Endothelial cell (in vitro differentiated cells): Measurements from ENCODE around the gene NEMP1. TPM values are rescaled to one million over a fixed set of nuclear protein-coding genes. Genes with fewer than 3 reads are reported as not detected.

Experiments
- DNase-seq: peaks from one replicate; pipeline ENCODE4 v3.0.0; 2021; ENCODE audit warnings: low spot score
- H3K27ac Mint-ChIP-seq: one replicate; pipeline ENCODE4 v1.8.0; 2021; ENCODE audit warnings: mixed read lengths, inconsistent platforms; ENCODE audit not compliant: unreplicated experiment
- H3K27me3 Mint-ChIP-seq: one replicate; pipeline ENCODE4 v1.8.0; 2021; ENCODE audit warnings: mild to moderate bottlenecking, moderate library complexity, mixed read lengths, inconsistent platforms; ENCODE audit not compliant: unreplicated experiment
- H3K36me3 Mint-ChIP-seq: one replicate; pipeline ENCODE4 v1.8.0; 2021; ENCODE audit warnings: mild to moderate bottlenecking, low read depth, mixed read lengths, inconsistent platforms; ENCODE audit not compliant: unreplicated experiment
- H3K4me1 Mint-ChIP-seq: one replicate; pipeline ENCODE4 v1.8.0; 2021; ENCODE audit warnings: mild to moderate bottlenecking, mixed read lengths, inconsistent platforms; ENCODE audit not compliant: unreplicated experiment
- H3K4me3 Mint-ChIP-seq: one replicate; pipeline ENCODE4 v1.8.0; 2021; ENCODE audit warnings: mild to moderate bottlenecking, mixed read lengths, inconsistent platforms; ENCODE audit not compliant: unreplicated experiment
- H3K9me3 Mint-ChIP-seq: one replicate; pipeline ENCODE4 v1.8.0; 2021; ENCODE audit warnings: mixed read lengths, inconsistent platforms; ENCODE audit not compliant: unreplicated experiment
- total RNA-seq: library from RNA; stranded (reverse); fragmentation: NEBNext Ultra II Directional; extraction: Animal tissue kit (Norgen Biotek cat#: 25700); gene quantifications from one replicate; pipeline ENCODE4 v1.2.1, GENCODE V29; 2021; ENCODE audit not compliant: unreplicated experiment
- TF ChIP-seq, protein P1 (sequence below): fragments of 200-600 bp; sonication (generic); IDR thresholded peaks from one replicate; pipeline ENCODE4 v1.5.0; 2021; ENCODE audit warnings: antibody characterized with exemption; ENCODE audit not compliant: unreplicated experiment

NEMP1 gene
- total RNA-seq, 1 donor from 2014 or later, result 17.6 TPM

DNA sequence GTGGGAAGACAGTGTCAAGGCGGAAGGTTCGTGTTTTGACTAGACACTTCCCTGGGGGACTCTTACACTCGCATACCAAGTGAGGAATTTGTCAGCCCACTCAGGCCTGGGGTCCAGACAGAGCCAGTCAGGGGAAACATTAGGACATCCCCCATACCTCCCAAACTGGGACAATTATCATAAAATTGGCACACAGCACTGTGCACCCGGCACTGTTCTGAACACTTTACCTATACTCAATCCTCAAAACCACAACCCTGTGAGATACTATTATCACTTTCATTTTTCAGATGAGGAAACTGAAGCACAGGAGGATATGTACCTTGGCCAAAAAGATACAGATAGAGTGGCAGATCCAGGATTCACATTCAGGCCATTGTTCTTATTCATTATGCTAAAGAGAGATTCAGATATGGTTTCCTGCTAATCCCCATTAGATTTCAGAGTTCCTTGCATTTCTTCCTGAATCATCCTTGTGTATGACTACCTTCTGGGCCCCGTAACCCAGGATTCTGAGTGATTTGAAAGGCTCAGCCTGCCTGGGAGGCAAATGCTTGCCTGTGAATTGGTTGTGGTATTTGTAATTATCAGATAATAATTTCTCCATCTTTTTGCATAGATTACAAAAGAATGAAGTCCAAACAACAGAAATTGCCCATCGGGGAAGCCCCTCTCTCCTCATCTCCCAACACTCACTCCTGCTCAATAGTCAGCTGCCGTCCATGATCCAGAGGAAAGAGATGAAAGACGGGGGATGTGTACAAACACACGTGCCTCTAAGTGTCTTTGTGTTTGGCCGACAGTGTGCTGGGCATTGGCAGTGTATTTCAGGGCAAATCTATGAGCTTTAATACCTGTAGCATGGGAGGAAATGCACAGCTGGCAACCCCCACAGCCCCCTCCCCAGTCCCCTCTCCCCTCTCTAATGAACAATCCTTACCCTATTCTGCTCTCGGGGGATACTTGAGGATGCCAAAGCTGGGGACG, 66.9 kb downstream of the NEMP1 start:
- H3K9me3 Mint-ChIP-seq, result no peaks in the 10 kb centered on the region
- TF ChIP-seq, protein P1, sequence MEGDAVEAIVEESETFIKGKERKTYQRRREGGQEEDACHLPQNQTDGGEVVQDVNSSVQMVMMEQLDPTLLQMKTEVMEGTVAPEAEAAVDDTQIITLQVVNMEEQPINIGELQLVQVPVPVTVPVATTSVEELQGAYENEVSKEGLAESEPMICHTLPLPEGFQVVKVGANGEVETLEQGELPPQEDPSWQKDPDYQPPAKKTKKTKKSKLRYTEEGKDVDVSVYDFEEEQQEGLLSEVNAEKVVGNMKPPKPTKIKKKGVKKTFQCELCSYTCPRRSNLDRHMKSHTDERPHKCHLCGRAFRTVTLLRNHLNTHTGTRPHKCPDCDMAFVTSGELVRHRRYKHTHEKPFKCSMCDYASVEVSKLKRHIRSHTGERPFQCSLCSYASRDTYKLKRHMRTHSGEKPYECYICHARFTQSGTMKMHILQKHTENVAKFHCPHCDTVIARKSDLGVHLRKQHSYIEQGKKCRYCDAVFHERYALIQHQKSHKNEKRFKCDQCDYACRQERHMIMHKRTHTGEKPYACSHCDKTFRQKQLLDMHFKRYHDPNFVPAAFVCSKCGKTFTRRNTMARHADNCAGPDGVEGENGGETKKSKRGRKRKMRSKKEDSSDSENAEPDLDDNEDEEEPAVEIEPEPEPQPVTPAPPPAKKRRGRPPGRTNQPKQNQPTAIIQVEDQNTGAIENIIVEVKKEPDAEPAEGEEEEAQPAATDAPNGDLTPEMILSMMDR, result no peak
- peaks cover 13% of the 10 kb centered on the region for H3K27me3 Mint-ChIP-seq
- H3K4me1 Mint-ChIP-seq, result peaks cover 60% of the 10 kb centered on the region
- H3K27ac Mint-ChIP-seq, result no peak overlapping the region
- H3K4me3 Mint-ChIP-seq, result no peak overlapping the region
- peaks cover 3% of the 10 kb centered on the region for H3K36me3 Mint-ChIP-seq
- no peak for DNase-seq

DNA sequence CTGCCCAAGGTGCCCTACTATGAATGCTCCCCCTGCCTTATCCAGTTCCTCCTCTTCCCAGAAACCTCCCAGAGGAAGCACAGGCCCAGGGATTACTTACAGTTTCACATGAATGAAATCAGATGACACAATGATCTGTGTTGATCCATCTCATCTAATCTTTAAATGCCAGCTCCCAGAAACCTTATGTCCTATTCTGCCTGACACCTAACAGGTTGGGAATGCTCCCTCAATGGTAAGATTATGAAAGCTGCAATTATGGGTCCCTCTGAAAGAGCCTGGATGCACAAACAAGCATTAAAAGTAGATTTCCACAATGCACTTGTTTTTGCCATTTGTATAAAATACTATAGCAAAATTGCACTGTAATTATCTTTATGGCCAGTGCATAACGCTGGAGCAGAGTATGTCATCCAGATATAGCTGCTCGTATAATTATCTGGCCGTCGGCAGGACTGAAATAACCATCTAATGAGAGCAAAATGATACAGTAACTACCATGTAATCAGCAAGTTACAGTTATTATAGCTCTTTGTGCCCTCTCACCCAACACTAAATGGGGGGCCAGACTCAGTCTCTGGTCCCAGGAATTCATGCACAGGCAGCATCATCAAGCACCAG, 67.9 kb downstream of the NEMP1 start:
- peaks cover 61% of the 10 kb centered on the region for H3K4me1 Mint-ChIP-seq
- DNase-seq, result no peak

DNA sequence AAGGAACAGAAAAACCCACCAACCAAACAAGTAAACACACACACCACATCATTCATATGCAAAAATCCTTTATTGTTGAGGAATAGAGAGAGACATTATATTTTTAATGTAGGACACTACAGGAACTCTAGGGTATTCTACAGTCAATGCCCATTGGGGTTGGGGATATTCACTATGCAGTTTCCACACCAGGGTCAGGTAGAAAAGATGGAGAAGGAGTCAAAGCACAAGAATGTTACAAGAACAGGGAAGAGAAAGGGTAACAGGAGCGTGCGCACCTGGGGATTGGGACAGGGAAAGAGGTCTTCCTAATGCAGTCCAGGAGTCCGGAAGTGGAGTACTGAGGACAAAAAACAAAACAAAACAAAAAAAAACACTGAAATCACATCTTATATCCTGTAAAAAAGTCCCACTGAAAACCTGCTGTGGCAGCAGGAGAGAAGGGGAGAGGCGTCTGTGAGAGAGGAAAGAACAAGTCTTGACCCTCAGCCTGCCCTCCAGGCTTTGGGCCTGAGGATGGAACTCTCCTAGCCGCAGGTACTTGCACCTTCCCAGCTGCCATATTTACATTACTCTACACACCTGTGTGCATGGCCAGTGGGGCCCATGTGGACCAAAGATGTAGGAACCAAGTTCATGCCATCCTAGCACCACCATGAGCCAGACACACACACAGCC, 68.5 kb downstream of the NEMP1 start:
- Mint-ChIP-seq H3K27me3 (peaks cover 13% of the 10 kb centered on the region), H3K4me1 (peaks cover 65% of the 10 kb centered on the region), H3K4me3 (no peak overlapping the region), H3K9me3 (no peaks in the 10 kb centered on the region), H3K27ac (no peak overlapping the region), H3K36me3 (peaks cover 4% of the 10 kb centered on the region)
- no peak for DNase-seq
- TF ChIP-seq, protein P1, result no peak

More for the DNA sequence above, 67.9 kb downstream of the NEMP1 start:
- peaks cover 4% of the 10 kb centered on the region for H3K36me3 Mint-ChIP-seq
- TF ChIP-seq, protein P1, result no peak
- peaks cover 13% of the 10 kb centered on the region for H3K27me3 Mint-ChIP-seq
- no peaks in the 10 kb centered on the region for H3K9me3 Mint-ChIP-seq
- no peak overlapping the region for H3K4me3 Mint-ChIP-seq
- no peak overlapping the region for H3K27ac Mint-ChIP-seq

DNA sequence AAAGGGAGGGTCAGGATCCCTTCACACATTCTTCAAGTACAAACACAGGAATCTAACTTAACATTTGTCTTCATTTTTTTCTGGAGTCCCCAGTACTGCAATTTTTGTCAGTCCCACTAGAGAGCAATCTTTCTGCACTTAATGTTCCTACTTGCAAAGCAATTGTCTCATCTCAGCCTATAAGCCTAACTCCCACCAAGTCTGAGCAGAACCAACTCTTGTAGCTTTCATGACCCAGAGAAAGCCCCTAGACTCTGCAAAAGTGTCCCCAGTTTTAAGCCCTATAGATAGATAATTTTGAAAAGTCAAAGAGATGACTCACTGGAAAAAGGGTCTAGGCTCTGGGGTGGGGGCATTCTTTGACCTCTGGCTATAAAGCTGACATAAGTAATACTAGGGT, 70.4 kb downstream of the NEMP1 start:
- no peak for DNase-seq
- Mint-ChIP-seq H3K27ac (no peak overlapping the region), H3K36me3 (peaks cover 16% of the 10 kb centered on the region), H3K4me1 (peaks cover 48% of the 10 kb centered on the region), H3K9me3 (no peaks in the 10 kb centered on the region), H3K27me3 (peaks cover 4% of the 10 kb centered on the region), H3K4me3 (no peak overlapping the region)
- TF ChIP-seq, protein P1, result peak; percentile 49
